GM06990 (cell line): ENCODE measurements around the gene MYORG.
"Not testable (repeated sequence)": the region's sequence is repeated elsewhere in the genome, so short reads cannot be mapped to it uniquely, and the experiment has no call there.

Experiments used
- DNase-seq: peaks from one replicate; pipeline ENCODE4 v3.0.0-alpha.2; 2011; ENCODE audit not compliant: insufficient read length; ENCODE audit errors: extremely low read depth
- H3K27me3 ChIP-seq: replicated peaks from 2 replicates; pipeline ENCODE4 v1.6.0; 2011; ENCODE audit warnings: low read length; ENCODE audit not compliant: control insufficient read depth, insufficient read depth
- H3K36me3 ChIP-seq: 2 replicates; pipeline ENCODE4 v1.5.1; 2011; ENCODE audit warnings: low read length; ENCODE audit not compliant: control insufficient read depth, insufficient read depth
- H3K4me3 ChIP-seq: replicated peaks from 2 replicates; pipeline ENCODE4 v1.5.1; 2011; ENCODE audit warnings: low read depth, mild to moderate bottlenecking, control low read depth, low read length
- TF ChIP-seq, protein P1 (sequence below): IDR thresholded peaks from 2 replicates; pipeline ENCODE4 v1.5.1; 2011; ENCODE audit warnings: low read length, control low read depth, mild to moderate bottlenecking, inconsistent platforms; ENCODE audit not compliant: insufficient read depth, poor library complexity, severe bottlenecking

Gene MYORG

DNA sequence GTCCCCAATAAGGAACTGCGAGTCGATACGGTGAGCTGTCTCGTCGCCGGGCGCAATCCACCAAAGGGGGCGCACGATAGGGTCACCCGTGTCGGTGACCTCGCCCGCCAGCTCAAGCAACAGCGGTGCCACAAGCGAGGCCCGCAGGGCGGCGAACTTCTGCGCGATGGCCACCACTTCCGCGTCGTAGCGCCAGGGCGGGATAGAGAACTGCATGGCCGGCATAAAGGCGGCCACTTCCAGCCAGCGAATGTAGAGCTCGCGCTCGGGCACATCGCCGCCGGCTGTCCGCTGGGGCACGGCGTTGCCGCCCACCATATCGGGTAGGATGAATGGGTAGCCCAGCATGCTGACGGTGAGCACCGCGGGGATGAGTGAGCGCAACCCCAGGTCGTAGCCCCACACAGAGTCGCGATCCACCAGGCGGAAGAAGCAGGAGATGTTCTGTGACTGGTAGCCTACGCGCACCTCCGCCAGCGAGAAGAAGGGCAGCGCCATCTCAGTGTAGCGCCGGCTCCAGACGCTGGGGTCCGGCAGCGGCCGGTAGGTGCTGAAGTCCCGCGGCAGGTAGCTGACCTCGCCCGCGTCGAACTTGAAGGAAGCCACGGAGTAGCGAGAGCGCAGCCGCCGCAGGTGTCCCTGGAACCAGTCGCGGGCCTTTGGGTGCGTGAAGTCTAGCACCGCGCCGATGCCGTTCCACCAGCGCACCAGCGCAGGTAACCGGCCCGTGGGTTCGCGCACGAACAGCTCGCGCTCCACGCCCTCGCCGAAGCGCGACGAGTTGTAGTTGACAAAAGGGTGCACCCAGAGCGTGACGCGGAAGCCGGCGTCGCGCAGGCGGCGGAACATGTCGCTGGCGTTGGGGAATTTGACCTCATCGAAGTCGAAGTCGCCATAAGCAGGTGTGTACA is 5.5 kb downstream of the MYORG start:
- no peaks in the 10 kb centered on the region for H3K27me3 ChIP-seq
- no peaks in the 10 kb centered on the region for H3K36me3 ChIP-seq
- no peak overlapping the region for H3K4me3 ChIP-seq
- TF ChIP-seq, protein P1, sequence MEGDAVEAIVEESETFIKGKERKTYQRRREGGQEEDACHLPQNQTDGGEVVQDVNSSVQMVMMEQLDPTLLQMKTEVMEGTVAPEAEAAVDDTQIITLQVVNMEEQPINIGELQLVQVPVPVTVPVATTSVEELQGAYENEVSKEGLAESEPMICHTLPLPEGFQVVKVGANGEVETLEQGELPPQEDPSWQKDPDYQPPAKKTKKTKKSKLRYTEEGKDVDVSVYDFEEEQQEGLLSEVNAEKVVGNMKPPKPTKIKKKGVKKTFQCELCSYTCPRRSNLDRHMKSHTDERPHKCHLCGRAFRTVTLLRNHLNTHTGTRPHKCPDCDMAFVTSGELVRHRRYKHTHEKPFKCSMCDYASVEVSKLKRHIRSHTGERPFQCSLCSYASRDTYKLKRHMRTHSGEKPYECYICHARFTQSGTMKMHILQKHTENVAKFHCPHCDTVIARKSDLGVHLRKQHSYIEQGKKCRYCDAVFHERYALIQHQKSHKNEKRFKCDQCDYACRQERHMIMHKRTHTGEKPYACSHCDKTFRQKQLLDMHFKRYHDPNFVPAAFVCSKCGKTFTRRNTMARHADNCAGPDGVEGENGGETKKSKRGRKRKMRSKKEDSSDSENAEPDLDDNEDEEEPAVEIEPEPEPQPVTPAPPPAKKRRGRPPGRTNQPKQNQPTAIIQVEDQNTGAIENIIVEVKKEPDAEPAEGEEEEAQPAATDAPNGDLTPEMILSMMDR: no peak
- peak; percentile 11 for DNase-seq

GRCh38 chr9:34370335-34370969 is 6.2 kb downstream of the MYORG start:
- Histone ChIP-seq H3K27me3 (no peaks in the 10 kb centered on the region), H3K4me3 (no peak overlapping the region), H3K36me3 (no peaks in the 10 kb centered on the region)
- no peak for DNase-seq
- TF ChIP-seq, protein P1: no peak

- H3K27me3 ChIP-seq: no peaks in the 10 kb centered on the region
- H3K36me3 ChIP-seq: no peaks in the 10 kb centered on the region
- TF ChIP-seq, protein P1: no peak
- H3K4me3 ChIP-seq: no peak overlapping the region
- no peak for DNase-seq
Observed at GRCh38 chr9:34369636-34370035, 7.1 kb downstream of the MYORG start.

- DNase-seq, H3K4me3 ChIP-seq, H3K36me3 ChIP-seq, H3K27me3 ChIP-seq: not testable (repeated sequence)
Observed at GRCh38 chr9:34368796-34369195, 7.9 kb downstream of the MYORG start.

- not testable (repeated sequence) for H3K4me3 ChIP-seq, H3K27me3 ChIP-seq, DNase-seq, H3K36me3 ChIP-seq
Observed at GRCh38 chr9:34367751-34368410, 8.8 kb downstream of the MYORG start.

- no peaks in the 10 kb centered on the region for H3K27me3 ChIP-seq
- TF ChIP-seq, protein P1: no peak
- DNase-seq: no peak
- H3K36me3 ChIP-seq: no peaks in the 10 kb centered on the region
- H3K4me3 ChIP-seq: no peak overlapping the region
Observed at GRCh38 chr9:34366365-34366764, 10.3 kb downstream of the MYORG start.
